Right atrium auricular region (tissue), 2 donors: Measurements from ENCODE around the gene KIN. TPM values are rescaled to one million over a fixed set of nuclear protein-coding genes. Genes with fewer than 3 reads are reported as not detected.

Source experiments
- DNase-seq: peaks from one replicate; pipeline ENCODE4 v3.0.0-alpha.2; 2019; ENCODE audit warnings: low spot score
- H3K27ac ChIP-seq, 2 donors: fragments of 200-600 bp; sonication (generic); 1 replicate in 1 of 2; 2 replicates in 1 of 2; pipeline ENCODE4 v1.5.1; 2016 to 2019
- H3K27me3 ChIP-seq, 2 donors: fragments of 200-600 bp; sonication (generic); one replicate each; pipeline versions ENCODE4 v1.5.1 to v1.6.0; 2017 to 2019
- H3K36me3 ChIP-seq: fragments of 200-600 bp; sonication (generic); one replicate; pipeline ENCODE4 v1.5.1; 2016
- H3K4me1 ChIP-seq, 2 donors: fragments of 200-600 bp; sonication (generic); one replicate each; pipeline versions ENCODE4 v1.5.1 to v1.6.0; 2017 to 2019
- H3K4me3 ChIP-seq, 2 donors: fragments of 200-600 bp; sonication (generic); 1 replicate in 1 of 2; 2 replicates in 1 of 2; pipeline ENCODE4 v1.5.1; 2017 to 2019; ENCODE audit warnings: mild to moderate bottlenecking in 1 of 2, moderate library complexity in 1 of 2
- H3K9me3 ChIP-seq, 2 donors: fragments of 200-600 bp; sonication (generic); one replicate each; pipeline ENCODE4 v1.5.1; 2019
- total RNA-seq, 2 donors: library from RNA; depleted of rRNA; stranded (reverse); fragments of >200 nt; gene quantifications; one replicate each; pipeline ENCODE4 v1.1.0, GENCODE V29; 2016
- TF ChIP-seq, protein P1 (sequence below), 2 donors: fragments of 200-600 bp; sonication (generic); IDR thresholded peaks; one replicate each; pipeline ENCODE4 v1.5.1; 2019; ENCODE audit warnings: antibody characterized with exemption in 2 of 2

KIN gene
- total RNA-seq, 2 donors from 2014 or later = 3.0 to 5.1 TPM

DNA sequence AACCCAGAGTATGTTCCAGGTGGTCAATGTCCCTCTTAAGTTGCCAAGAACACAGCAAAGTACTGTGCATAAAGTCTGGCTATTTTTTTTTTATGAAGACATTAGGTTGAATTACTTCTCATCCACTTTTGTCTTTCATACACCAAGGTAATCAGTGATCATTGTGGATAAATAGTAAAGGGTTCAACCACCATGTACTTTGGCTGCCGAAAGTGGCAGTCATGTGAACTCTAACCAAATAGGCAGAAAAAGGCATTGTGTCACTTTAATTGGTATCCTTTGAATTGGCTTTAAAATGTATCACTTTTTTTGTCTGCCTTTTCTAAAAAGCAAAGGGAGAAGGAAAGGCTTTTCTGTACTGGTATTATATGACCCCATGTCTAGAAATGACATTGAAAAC is 77.3 kb downstream of the KIN start:
- Histone ChIP-seq H3K27me3 (no peaks in the 10 kb centered on the region), H3K9me3 (no peaks in the 10 kb centered on the region), H3K4me1 (no peaks in the 10 kb centered on the region), H3K4me3 (no peak overlapping the region), H3K36me3 (no peaks in the 10 kb centered on the region), H3K27ac (no peak overlapping the region)
- TF ChIP-seq, protein P1, sequence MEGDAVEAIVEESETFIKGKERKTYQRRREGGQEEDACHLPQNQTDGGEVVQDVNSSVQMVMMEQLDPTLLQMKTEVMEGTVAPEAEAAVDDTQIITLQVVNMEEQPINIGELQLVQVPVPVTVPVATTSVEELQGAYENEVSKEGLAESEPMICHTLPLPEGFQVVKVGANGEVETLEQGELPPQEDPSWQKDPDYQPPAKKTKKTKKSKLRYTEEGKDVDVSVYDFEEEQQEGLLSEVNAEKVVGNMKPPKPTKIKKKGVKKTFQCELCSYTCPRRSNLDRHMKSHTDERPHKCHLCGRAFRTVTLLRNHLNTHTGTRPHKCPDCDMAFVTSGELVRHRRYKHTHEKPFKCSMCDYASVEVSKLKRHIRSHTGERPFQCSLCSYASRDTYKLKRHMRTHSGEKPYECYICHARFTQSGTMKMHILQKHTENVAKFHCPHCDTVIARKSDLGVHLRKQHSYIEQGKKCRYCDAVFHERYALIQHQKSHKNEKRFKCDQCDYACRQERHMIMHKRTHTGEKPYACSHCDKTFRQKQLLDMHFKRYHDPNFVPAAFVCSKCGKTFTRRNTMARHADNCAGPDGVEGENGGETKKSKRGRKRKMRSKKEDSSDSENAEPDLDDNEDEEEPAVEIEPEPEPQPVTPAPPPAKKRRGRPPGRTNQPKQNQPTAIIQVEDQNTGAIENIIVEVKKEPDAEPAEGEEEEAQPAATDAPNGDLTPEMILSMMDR (IDR thresholded peaks at IDR 0.05) = no peak
- DNase-seq = no peak

- Histone ChIP-seq H3K36me3 (no peaks in the 10 kb centered on the region), H3K4me1 (no peaks in the 10 kb centered on the region), H3K27me3 (no peaks in the 10 kb centered on the region), H3K4me3 (no peak overlapping the region), H3K27ac (no peak overlapping the region), H3K9me3 (no peaks in the 10 kb centered on the region)
- DNase-seq = no peak
- TF ChIP-seq, protein P1 (IDR thresholded peaks at IDR 0.05) = no peak
Measured at GRCh38 chr10:7708832-7709231, 79.0 kb downstream of the KIN start.

DNA sequence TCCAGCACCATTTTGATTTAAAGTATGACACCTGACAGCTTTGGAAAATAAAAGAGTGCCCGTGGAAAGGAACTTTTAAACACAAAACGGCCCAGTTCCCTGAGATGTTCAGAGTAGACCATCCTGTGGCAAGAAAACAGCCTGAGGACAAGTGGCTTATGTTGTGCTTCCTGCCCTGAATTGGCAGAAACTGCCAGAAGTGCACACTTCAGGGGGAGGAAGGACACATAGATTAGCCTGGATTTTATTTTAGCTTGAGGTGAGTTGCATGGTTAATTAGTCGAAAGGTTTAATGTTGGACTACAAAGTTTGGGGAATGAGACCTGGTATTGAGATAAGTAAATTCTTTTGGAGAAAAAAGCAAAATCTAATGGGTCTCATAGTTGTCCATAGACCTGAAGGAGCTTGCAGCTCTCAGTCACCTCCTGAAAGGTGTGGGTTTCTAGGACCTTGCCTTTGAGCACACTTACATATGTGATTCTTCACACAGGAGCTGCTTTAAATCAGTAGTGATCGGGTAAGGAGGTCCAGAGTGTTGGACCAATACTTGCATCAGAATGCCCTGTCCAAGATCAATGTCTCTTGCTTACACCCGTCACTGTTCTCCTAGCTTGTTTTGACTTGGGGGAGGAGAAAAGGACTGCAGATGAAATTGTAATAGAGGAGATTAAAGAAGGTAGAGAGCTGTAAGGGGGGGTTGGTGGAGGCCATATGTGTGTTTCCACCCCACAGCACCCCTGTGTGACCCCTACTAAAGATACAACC is 79.8 kb downstream of the KIN start:
- DNase-seq = no peak
- no peak overlapping the region for H3K4me3 ChIP-seq
- no peaks in the 10 kb centered on the region for H3K9me3 ChIP-seq
- no peaks in the 10 kb centered on the region for H3K27me3 ChIP-seq
- no peaks in the 10 kb centered on the region for H3K4me1 ChIP-seq
- H3K27ac ChIP-seq = no peak overlapping the region
- TF ChIP-seq, protein P1 (IDR thresholded peaks at IDR 0.05) = no peak
- no peaks in the 10 kb centered on the region for H3K36me3 ChIP-seq

DNA sequence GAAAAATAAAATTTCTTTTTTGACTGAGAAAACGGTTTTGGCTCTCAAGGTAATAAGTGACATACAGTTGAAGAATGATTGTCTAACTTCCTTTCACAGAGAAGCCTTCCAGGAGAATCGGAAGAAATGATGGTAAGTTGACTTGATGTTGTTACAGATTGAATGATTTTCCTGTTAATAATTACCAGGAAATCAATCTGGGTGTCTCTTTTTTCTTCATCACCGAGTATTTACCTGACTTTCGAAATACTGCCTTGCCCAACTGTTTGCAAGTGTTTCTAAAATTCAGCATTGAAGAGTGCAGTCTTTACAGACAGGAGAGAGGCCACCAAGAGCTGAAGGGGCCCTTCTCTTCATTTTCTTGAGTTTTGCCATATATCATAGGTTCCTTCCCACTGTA is 80.7 kb downstream of the KIN start:
- TF ChIP-seq, protein P1 (IDR thresholded peaks at IDR 0.05) = no peak
- Histone ChIP-seq H3K27me3 (no peaks in the 10 kb centered on the region), H3K4me3 (no peak overlapping the region)

DNA sequence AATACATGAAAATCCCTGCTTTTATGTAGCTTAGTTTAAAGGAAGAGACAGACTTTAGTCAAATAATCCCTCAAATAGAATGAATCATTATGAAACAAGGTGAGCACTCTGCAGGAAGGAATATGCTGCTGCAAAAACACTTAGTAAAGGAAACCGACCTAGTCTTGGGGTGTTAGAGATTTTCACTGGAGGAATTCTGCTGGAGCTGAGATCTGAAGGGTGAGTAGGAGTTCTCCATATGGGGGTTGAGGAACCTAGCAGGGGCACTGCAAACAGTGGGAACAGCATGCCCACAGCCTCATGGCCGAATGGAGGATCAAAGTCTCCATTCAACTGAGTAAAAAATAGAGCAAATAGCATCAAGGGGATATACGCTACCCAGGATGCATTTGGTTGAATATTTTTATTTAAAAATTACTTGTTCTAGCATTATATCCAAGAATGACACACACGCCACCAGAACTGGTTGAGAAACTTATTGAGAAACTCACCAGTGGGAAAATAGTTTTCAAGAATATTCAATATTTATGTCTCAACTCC is 81.2 kb downstream of the KIN start:
- Histone ChIP-seq H3K4me1 (no peaks in the 10 kb centered on the region), H3K27ac (no peak overlapping the region), H3K27me3 (no peaks in the 10 kb centered on the region), H3K4me3 (no peak overlapping the region), H3K9me3 (no peaks in the 10 kb centered on the region), H3K36me3 (no peaks in the 10 kb centered on the region)
- TF ChIP-seq, protein P1 (IDR thresholded peaks at IDR 0.05) = no peak
- no peak for DNase-seq

More for the DNA sequence above, 80.7 kb downstream of the KIN start:
- H3K27ac ChIP-seq = no peak overlapping the region
- H3K36me3 ChIP-seq = no peaks in the 10 kb centered on the region
- H3K9me3 ChIP-seq = no peaks in the 10 kb centered on the region
- DNase-seq = no peak
- H3K4me1 ChIP-seq = no peaks in the 10 kb centered on the region
